Measurements from ENCODE around the gene CPA1.

The CPA1 gene

GRCh38 chr7:130397051-130397757 is 16.9 kb downstream of the CPA1 start:
- DNase-seq: no peak

- DNase-seq: no peak
Measured at GRCh38 chr7:130397758-130398073, 17.4 kb downstream of the CPA1 start.

DNA sequence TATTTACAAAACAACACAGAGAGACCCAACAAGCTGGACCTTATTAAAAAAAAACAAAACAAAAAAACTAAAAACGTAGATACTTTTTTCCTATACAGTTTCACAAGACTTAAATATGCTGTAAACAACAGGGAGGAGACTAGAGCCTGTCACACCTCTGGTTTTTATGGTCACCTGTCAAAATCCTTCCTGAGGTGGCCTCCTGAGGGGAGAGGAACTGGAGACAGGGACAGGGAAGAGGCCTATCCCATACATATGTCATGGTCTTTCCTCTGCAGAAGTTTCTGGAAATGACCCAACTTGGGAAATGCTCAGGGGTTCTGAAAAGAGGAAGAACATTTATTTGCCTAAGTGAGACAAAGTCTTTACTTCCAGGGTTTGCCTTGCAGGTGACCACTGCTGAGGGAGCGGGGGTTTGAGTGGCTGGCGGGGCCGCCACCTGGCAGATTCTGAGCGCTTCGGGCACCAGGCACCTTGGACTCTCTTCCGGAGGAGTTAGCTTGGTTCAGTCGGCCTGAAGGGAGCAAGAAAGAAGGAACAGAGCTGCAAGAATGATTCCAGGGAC is 18.3 kb downstream of the CPA1 start:
- DNase-seq: no peak

DNA sequence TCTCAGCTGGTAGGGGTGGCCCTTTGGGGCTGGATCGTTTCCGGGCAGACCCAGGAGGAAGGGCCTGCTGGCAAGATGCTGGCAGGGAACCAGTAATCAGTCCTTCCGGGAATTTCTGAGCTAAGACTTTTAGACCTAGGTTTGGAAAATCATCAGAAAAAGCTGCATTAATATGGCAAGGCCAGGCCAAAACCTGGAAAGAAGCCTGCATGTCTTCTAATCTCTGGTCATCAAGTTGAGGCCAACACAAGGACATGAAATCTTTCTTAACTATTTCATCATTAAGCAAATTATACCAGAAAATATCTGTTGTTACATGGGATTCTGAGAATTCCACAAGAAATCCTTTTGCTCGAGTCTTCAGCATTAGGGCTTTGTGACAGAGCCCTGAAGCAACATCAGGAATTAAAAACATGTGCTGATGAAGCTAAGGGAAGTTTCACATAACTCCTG is 19.9 kb downstream of the CPA1 start:
- DNase-seq: no peak

- no peak for DNase-seq
Measured at GRCh38 chr7:130401101-130401500, 20.8 kb downstream of the CPA1 start.

- DNase-seq: no peak
Measured at GRCh38 chr7:130401578-130401977, 21.3 kb downstream of the CPA1 start.

DNA sequence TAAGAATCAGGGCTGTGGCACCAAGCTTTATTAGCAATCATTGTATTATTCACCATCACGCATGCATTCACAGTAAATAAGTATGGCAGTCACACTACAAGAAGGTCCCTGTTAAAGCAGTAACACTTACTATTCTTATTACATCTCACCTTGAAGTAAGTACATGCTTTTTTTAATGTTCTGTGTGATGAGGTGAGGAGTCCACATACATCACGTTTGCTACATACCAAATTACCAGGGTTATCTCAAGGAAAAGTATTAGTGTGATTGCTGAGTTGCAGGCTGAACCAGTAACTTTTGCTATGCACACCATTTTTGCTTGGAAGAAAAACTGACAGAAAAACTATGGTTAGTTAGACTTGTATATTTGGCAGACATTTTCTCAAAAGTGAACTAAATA is 24.7 kb downstream of the CPA1 start:
- no peak for DNase-seq

- DNase-seq: no peak
Measured at GRCh38 chr7:130409067-130409711, 28.9 kb downstream of the CPA1 start.

DNA sequence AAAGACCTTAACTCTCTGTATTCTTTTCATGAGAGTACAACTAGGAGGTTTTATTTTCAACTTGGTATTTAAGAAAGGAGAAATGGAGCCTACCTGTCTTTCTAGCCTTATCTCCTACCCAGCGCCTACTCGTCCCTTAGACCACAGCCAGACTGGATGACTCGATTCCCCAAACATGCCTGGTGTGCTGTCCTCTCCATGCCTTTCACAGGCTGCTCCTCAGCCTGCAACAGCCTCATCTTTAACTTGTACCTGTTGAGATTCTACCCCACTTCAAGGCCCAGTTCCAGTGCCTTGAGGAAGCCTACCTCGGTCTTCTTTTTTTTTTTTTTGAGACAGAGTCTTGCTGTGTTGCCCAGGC is 29.4 kb downstream of the CPA1 start:
- DNase-seq: no peak

DNA sequence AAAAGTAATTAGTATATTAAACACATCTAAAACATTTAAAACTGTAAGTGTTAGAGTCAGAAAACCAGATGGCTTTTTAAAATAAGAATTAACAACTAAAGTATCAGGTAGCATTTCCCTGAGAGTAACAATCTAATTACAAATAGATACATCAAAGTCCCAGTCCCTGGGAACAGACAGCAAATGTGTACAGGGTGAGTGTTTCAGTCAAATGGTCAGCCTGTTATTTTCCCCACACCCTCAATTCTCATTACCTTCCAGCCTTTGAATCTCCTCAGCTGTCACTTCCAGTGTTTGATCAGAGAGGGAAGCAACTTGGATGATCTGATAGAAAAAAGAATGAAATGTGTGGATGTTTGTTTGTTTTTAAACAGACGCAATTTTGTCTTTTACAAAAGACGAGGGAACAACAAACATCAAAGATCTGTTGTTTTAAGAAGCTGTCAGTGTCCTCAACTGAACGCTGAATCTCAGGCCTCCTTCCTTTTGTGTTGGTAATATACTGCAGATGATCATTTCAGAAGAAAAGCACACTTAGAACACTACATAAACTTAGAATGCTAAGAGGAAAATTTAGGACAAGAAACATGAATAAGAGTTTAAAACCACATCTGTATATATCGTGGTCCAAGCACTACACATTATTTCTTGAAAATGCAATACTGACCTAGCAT is 30.7 kb downstream of the CPA1 start:
- DNase-seq: no peak

- no peak for DNase-seq
Measured at GRCh38 chr7:130413201-130413600, 32.9 kb downstream of the CPA1 start.

GRCh38 chr7:130415006-130415405 is 34.7 kb downstream of the CPA1 start:
- DNase-seq: no peak

- DNase-seq: no peak
Measured at GRCh38 chr7:130417213-130417612, 36.9 kb downstream of the CPA1 start.

- DNase-seq: no peak
Measured at GRCh38 chr7:130418306-130418705, 38.0 kb downstream of the CPA1 start.

DNA sequence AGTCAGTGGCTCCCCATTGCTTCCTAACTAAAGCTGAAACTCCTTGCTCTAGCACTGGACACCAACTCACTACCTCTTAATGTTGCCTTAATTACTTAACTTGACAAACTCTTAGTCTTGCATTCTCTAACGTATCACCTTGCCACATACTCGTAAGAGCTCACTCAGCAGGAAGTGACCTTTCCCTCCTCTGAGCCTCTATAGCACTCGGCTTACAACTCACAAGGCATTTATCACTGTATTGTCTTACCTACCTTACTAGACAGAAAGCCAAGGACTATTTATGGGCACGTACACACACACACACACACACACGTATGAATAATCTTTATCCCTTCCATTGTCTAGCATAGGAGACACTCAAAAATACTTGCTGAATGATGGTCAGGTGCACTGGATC is 39.4 kb downstream of the CPA1 start:
- DNase-seq: no peak

DNA sequence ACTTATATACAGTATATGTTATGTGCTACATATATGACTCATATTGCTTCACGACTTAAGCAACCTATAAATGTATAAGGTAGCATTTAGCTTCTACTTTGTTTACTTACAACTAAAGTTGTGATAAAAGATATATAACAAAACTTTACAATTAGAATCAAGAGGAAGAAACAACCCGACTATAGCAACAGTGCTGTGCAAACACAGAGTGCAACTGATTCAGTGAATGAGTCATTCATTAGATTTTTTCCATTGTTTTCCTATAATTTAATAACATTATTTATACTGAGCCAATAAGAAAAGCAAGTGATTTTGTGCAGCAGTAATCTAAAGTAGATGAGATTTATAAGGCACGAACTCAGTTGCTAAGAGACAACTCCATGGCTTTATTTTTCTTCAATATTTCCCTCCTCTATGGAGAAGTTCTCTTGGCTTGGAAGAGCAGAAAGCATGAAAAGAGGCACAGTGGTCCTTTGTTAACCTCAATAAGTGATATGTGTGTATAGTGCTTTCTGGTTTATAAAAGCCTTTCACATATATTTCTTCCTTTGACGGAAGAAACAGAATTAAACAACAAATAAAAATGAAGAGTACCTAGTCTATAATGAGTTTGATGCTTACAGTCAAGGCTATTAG is 40.8 kb downstream of the CPA1 start:
- DNase-seq: peak; percentile 30

DNA sequence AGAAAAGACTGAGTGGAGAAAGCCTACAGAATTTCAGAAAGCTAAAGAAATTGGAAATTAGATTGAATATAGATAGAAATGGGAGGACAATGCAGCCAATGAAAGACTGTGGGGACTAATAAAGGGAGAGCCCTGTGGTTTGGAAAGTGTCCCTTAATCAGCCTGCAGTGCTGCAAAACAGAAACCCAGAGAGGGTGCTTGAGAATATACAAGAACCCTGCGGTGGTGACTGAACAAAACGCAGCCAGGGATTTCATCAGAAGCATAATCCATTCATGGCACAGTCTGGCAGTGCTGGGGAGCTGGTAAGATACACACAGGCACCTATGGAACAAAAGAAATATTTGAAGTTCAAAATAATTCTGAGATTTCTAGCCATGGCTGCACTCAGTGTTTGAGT is 41.4 kb downstream of the CPA1 start:
- peak; percentile 55 for DNase-seq

DNA sequence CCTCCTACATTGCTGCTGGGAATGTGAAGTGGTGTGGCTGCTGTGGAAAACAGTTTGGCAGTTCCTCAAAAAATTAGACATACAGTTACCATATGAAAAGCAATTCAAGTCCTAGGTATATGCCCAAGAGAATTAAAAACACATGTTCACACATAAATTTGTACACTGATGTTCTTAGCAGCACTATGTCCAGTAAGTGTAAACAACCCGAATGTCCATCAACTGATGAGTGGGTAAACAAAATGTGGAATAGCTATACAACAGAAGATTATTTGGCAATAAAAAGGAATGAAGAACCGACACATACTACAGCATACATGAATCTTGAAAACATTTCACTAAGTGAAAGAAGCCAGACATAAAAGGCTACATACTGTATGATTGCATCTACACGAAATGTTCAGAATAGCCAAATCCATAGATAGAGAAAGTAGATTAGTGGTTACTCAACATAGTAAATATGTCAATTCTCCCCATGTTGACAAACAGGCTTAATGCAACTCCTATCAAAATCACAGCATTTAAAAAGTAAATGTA is 43.3 kb downstream of the CPA1 start:
- DNase-seq: no peak

GRCh38 chr7:130425796-130426195 is 45.5 kb downstream of the CPA1 start:
- no peak for DNase-seq

DNA sequence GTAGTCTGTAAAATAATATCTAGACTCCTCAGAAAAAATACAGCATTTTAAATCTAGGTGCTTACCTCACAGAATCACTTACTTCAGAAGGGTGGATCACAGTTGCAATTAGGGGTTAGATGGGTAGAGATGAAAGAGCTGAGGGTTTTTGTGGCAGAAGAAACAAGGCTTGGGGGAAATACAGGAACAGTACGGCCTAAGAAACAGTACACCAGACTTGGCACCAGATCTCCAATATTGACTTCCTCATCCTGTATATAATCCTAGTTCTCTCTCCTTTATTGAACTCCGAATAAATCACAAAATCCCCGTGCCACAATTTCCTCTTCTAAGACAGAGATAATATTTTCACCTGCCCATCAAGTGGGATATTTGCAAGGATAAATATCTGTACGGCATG is 46.3 kb downstream of the CPA1 start:
- DNase-seq: no peak

DNA sequence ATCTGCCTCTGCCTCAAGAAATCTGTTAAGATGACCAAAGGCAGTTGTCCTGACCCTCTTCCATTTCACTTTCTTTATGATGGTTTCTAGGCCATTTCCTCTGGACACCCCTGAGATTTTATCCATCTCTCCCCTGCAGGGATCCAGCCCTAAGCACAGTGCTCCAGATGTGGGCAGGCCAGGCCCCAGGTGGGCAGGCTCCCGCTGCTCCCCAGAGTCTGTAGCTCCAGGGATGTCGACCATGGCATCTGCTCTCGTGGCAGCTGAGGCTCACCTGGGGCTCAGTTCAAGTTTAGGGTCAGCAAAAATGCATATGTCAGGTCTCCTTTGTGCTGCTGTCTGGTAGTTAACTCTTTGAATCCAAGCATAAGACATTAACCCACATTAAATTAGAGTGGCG is 48.7 kb downstream of the CPA1 start:
- no peak for DNase-seq

DNA sequence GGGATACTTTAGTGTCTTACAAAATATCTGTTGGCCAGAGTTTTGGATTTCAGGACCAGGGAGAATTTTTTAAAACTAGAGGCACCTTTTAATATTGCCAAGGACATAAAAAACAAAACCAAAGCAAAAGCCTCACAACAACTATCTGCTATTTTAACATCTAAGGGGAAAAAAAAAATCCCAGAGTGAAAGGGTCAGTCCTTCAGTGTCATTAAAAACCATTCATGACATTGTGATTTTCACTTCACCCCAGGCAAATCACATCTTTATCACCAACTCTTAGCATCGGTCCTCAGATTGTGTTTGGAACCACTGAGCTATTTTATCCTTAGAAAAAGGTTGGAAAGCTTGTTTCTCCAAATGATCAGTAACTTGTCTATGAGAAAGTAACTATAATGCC is 49.8 kb downstream of the CPA1 start:
- no peak for DNase-seq
